AG10803 (cell line): ENCODE measurements around the gene MT4.

Source experiments
- DNase-seq: peaks from one replicate; pipeline ENCODE4 v3.0.0; 2010; ENCODE audit warnings: low read depth
- H3K4me3 ChIP-seq: 2 replicates; pipeline ENCODE4 v1.5.1; 2011; ENCODE audit warnings: mild to moderate bottlenecking, low read length, control low read depth
- TF ChIP-seq, protein P1 (sequence below): conservative IDR thresholded peaks from 2 replicates; pipeline ENCODE4 v1.5.1; 2011; ENCODE audit warnings: mild to moderate bottlenecking, low read length, control low read depth, inconsistent platforms

Gene MT4

DNA sequence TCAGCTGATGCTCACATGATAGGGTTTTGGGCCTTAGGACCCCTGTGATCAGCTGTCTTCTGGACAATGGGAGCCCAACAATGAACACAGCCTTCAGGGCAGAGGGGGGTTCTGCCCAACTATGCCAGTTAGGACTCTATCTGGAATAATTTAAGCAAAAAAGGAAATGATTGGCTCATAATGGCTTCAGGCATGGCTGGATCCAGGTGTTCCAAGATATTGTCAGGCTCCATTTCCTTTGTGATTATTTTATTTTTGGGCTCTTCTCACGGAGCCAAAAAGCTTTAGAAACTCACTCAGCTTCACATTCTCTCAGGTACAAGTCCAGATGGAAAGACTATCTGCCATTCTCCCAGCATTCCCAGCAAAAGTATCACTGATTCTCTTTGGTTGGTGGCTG is 40.6 kb downstream of the MT4 start:
- DNase-seq, result no peak
- TF ChIP-seq, protein P1, sequence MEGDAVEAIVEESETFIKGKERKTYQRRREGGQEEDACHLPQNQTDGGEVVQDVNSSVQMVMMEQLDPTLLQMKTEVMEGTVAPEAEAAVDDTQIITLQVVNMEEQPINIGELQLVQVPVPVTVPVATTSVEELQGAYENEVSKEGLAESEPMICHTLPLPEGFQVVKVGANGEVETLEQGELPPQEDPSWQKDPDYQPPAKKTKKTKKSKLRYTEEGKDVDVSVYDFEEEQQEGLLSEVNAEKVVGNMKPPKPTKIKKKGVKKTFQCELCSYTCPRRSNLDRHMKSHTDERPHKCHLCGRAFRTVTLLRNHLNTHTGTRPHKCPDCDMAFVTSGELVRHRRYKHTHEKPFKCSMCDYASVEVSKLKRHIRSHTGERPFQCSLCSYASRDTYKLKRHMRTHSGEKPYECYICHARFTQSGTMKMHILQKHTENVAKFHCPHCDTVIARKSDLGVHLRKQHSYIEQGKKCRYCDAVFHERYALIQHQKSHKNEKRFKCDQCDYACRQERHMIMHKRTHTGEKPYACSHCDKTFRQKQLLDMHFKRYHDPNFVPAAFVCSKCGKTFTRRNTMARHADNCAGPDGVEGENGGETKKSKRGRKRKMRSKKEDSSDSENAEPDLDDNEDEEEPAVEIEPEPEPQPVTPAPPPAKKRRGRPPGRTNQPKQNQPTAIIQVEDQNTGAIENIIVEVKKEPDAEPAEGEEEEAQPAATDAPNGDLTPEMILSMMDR, result no peak
- no peak overlapping the region for H3K4me3 ChIP-seq

DNA sequence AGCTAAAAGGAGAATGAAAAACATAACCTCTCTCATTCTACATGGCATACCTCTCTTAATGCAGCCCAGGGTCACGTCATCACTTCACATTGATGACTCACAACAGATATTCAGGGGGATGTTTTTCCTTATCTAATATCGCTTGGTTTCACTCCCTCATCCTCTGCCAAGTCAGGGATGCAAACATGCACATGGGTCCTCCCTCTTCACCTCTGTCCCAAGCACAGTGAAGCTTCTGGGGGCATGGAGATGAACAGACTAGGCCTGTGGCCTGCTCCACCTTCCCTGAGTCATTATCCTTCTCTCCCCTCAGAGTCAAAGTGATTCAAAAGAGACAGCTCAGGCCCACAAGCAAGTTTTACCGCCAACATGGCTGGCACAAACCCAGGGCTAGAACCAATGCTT is 41.2 kb downstream of the MT4 start:
- H3K4me3 ChIP-seq, result no peak overlapping the region
- DNase-seq, result no peak
- TF ChIP-seq, protein P1, result no peak

DNA sequence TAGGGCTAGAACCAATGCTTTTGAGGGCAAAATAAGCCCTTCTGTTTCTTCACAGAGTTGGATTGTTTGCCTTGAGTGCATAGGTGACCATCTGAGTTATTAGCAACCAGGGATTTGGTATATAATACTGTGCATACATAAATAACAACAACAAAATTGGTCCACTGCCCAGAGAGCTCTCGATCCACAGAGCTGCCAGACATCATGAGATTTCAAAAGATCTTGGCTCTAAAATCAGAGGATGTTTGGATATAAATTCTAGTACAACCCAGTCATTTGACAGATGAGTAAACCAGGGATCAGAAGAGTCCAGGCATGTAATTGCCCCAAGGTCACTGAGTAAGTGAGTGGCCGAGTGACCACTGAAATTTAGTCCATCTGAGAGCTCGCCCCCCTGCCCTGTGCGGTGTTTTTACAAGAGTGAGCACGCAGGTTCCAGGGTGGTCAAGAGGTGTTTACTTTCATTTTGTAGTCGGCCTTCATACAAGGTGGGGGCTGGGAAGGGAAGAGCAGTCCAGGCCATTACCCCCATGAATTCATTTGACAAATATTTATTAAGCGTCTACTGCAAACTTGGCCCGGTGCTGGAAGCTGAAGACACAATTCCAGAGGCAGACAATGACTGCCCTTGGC is 41.7 kb downstream of the MT4 start:
- TF ChIP-seq, protein P1, result no peak
- peak overlapping the region; percentile 52 for H3K4me3 ChIP-seq
- DNase-seq, result peak; percentile 87

DNA sequence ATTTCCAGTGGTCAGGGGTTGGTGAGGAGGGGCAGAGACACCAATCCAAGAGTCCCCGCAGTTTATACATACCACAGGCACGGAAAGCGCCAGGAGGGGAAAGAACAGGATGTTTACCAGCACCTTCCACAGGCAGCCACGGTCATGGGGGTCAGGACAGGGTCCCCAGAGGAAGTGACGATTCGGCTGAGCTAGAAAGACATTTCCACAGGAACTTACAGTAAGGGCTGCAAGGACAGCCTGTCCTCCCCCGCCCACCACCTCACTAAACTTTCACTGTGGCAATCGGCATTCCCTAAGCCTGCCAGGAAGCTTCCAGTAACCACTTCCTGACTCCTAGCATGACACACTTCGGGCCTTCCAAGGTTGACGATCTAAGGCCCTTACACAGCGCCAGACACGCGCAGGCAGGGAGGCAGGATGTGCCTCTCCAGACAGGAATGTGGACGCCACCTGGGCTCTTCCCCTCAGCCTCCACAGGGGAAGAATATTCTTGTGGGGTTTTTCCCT is 42.3 kb downstream of the MT4 start:
- peak overlapping the region; percentile 55 for H3K4me3 ChIP-seq
- DNase-seq, result peak; percentile 99
- TF ChIP-seq, protein P1, result no peak

DNA sequence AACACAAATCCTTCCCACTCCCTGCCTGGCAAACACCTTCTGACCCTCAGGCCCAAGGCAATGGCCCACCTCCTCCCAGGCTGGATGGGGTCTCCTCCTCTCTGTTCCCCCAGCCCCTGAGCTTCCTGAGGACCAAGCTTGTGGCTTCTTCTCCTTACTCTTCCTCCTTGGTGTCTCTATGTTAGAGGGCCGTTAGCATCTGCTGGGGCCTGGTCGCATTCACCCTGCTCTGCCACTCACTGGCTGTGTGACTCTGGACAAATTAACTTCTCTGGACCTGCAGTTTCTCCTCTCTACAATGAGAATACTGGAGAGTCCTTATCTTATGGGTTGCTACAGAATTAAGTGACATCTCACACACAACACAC is 42.8 kb downstream of the MT4 start:
- TF ChIP-seq, protein P1, result no peak
- no peak for DNase-seq
- H3K4me3 ChIP-seq, result peak overlapping the region; percentile 55

DNA sequence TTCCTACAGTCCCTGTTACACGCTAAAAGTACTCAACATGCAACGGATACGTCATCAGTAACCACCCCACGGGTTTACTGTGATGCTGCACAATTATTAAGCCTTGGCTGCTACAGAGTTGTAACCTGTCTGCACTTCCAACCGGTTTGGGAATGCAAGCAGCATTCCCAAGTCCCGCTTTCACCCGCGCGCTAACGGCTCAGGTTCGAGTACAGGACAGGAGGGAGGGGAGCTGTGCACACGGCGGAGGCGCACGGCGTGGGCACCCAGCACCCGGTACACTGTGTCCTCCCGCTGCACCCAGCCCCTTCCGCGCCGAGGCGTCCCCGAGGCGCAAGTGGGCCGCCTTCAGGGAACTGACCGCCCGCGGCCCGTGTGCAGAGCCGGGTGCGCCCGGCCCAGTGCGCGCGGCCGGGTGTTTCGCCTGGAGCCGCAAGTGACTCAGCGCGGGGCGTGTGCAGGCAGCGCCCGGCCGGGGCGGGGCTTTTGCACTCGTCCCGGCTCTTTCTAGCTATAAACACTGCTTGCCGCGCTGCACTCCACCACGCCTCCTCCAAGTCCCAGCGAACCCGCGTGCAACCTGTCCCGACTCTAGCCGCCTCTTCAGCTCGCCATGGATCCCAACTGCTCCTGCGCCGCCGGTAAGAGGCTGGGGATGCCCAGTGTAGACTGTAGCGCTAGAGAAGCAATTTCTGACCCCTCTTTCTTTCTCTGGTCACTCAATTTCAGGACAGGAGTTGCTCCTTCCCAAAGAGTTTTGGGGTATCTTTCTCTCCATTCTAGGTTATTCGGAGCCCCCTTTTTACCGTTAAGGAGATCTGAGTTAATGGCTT is 43.4 kb downstream of the MT4 start, which contains the start of gene MT2A:
Gene MT2A, plus strand, starts transcription at position 542 of the 833 bp plus-strand sequence. Its CDS starts 72 bp downstream, at position 614.
- TF ChIP-seq, protein P1, result no peak
- DNase-seq, result peak; percentile 97
- peak within 1 kb of the TSS; percentile 89 for H3K4me3 ChIP-seq
